GM10266 (cell line): ENCODE measurements around the gene KRT24.

Experiments used
- DNase-seq: peaks from one replicate; pipeline ENCODE4 v3.0.0; 2012; ENCODE audit errors: extremely low spot score
- CTCF ChIP-seq: IDR thresholded peaks from 2 replicates; pipeline ENCODE4 v1.5.1; 2012; ENCODE audit warnings: mild to moderate bottlenecking, low read depth; ENCODE audit not compliant: control insufficient read depth, insufficient read depth; ENCODE audit errors: missing control alignments

Gene KRT24

GRCh38 chr17:40659911-40660310 is 43.6 kb downstream of the KRT24 start:
- no peak for TF ChIP-seq CTCF
- DNase-seq, result no peak

GRCh38 chr17:40658396-40658795 is 45.2 kb downstream of the KRT24 start:
- no peak for DNase-seq
- TF ChIP-seq CTCF, result no peak

- DNase-seq, result no peak
- no peak for TF ChIP-seq CTCF
Measured at GRCh38 chr17:40651939-40652338, 51.6 kb downstream of the KRT24 start.

- no peak for DNase-seq
- no peak for TF ChIP-seq CTCF
Measured at GRCh38 chr17:40648384-40648968, 55.1 kb downstream of the KRT24 start.
